K562 (cell line): ENCODE results near the gene ARID4B. TPM values are rescaled to one million over a fixed set of nuclear protein-coding genes. Genes with fewer than 3 reads are reported as not detected.

Experiments used
- ATAC-seq: fragments of 200-7000 bp; cut with Tn5 transposase; 3 replicates; pipeline ENCODE4 v1.9.1; 2020; ENCODE audit warnings: moderate library complexity
- BruUV-seq: library from RNA; stranded (reverse); fragments of 400-500 nt; replicated peaks from 2 replicates; lab custom pipeline; 2021; lab: Mats Ljungman, UMichigan
- CTCF ChIA-PET: fragments of 300-600 bp; formaldehyde crosslinking; extraction: SDS; loops from one replicate; lab custom pipeline; 2021; ENCODE audit warnings: low intra/inter-chr PET ratio; lab: Yijun Ruan, JAX
- POLR2A ChIA-PET: fragments of 300-600, 350-650 bp; sonication (Branson Sonifier 250); formaldehyde crosslinking; extraction: SDS; loops from one replicate; lab custom pipeline; 2021; ENCODE audit warnings: antibody characterized with exemption, inconsistent platforms; lab: Yijun Ruan, JAX
- DNase-seq, 4 experiments: peaks; one replicate each; pipeline versions ENCODE4 v3.0.0 to v3.0.0-alpha.2; 2011 to 2018; ENCODE audit warnings: low spot score in 3 of 4, mixed read lengths in 3 of 4; ENCODE audit errors: extremely low read depth in 1 of 4
- FAIRE-seq: peaks from 2 replicates; lab custom pipeline; 2011; peaks lifted over from hg19 to GRCh38; lab: Jason Lieb, UNC
- H2AFZ ChIP-seq: 2 replicates; pipeline ENCODE4 v1.6.0; 2011; ENCODE audit warnings: low read depth, low read length, control low read depth, inconsistent platforms
- H3K27ac ChIP-seq: fragments of 200-600 bp; 3 replicates; pipeline ENCODE4 v1.8.0; 2011; ENCODE audit warnings: low read depth, mild to moderate bottlenecking, control low read depth, inconsistent platforms, low read length, moderate library complexity, mixed read lengths; ENCODE audit errors: extremely low read depth
- H3K27me3 ChIP-seq, 2 experiments: fragments of 300-600 bp in 1 of 2; 2 replicates in 1 of 2; 3 replicates in 1 of 2; pipeline versions ENCODE4 v1.6.0 to v1.8.0; 2011; ENCODE audit warnings: inconsistent platforms in 2 of 2, low read length in 2 of 2, mild to moderate bottlenecking in 1 of 2, mixed read lengths in 1 of 2, moderate library complexity in 1 of 2; ENCODE audit not compliant: control insufficient read depth in 2 of 2, insufficient read depth in 2 of 2
- H3K36me3 ChIP-seq: fragments of 300-600 bp; 3 replicates; pipeline ENCODE4 v1.8.0; 2011; ENCODE audit warnings: mild to moderate bottlenecking, low read length, inconsistent platforms; ENCODE audit not compliant: control insufficient read depth, insufficient read depth
- H3K4me1 ChIP-seq, 2 experiments: fragments of 200-600 bp in 1 of 2; replicated peaks in 1 of 2; 2 replicates in 1 of 2; 3 replicates in 1 of 2; pipeline versions ENCODE4 v1.5.1 to v1.8.0; 2011; ENCODE audit warnings: inconsistent platforms in 2 of 2, low read length in 2 of 2, mild to moderate bottlenecking in 1 of 2, mixed read lengths in 1 of 2, moderate library complexity in 1 of 2; ENCODE audit not compliant: control insufficient read depth in 2 of 2, insufficient read depth in 2 of 2
- H3K4me2 ChIP-seq: 2 replicates; pipeline ENCODE4 v1.6.1; 2011; ENCODE audit warnings: low read length, control low read depth, inconsistent platforms, mixed read lengths; ENCODE audit not compliant: insufficient read depth
- H3K4me3 ChIP-seq: fragments of 200-600 bp; sonication (generic), shearing (Covaris generic); 2 replicates; pipeline ENCODE4 v1.5.1; 2016; ENCODE audit warnings: control low read depth, inconsistent platforms
- H3K79me2 ChIP-seq: fragments of 200-600 bp; 3 replicates; pipeline ENCODE4 v1.8.0; 2011; ENCODE audit warnings: low read length, inconsistent platforms; ENCODE audit not compliant: control insufficient read depth, insufficient read depth
- H3K9ac ChIP-seq, 2 experiments: 2 replicates each; pipeline versions ENCODE4 v1.6.0 to v1.6.1; 2011; ENCODE audit warnings: low read depth in 2 of 2, low read length in 2 of 2, control low read depth in 1 of 2, inconsistent platforms in 1 of 2, mild to moderate bottlenecking in 1 of 2, mixed read lengths in 1 of 2; ENCODE audit not compliant: insufficient read depth in 1 of 2
- H3K9me1 ChIP-seq: one replicate; pipeline ENCODE4 v1.6.0; 2011; ENCODE audit warnings: inconsistent platforms, mild to moderate bottlenecking, low read length, moderate library complexity; ENCODE audit not compliant: control insufficient read depth, insufficient read depth
- H3K9me3 ChIP-seq: replicated peaks from 2 replicates; pipeline ENCODE4 v1.5.1; 2011; ENCODE audit warnings: low read depth, low read length, inconsistent platforms; ENCODE audit not compliant: control insufficient read depth, insufficient read depth
- H4K20me1 ChIP-seq: replicated peaks from 2 replicates; pipeline ENCODE4 v1.6.1; 2011; ENCODE audit warnings: low read length, inconsistent platforms, mixed read lengths; ENCODE audit not compliant: control insufficient read depth, insufficient read depth
- MAFK ChIP-seq: IDR thresholded peaks from 2 replicates; pipeline ENCODE4 v1.6.1; 2011; ENCODE audit warnings: low read length, improper control_type of control experiment
- POLR2A ChIP-seq: fragments of 450-650 bp; conservative IDR thresholded peaks from 2 replicates; pipeline ENCODE4 v1.6.1; 2016
- POLR3A ChIP-seq: IDR thresholded peaks from 2 replicates; pipeline ENCODE4 v1.6.1; 2011; ENCODE audit warnings: borderline replicate concordance, mild to moderate bottlenecking, moderate library complexity; ENCODE audit not compliant: insufficient read length, insufficient read depth; ENCODE audit errors: extremely low read depth
- PPARD ChIP-seq: fragments of 250-450 bp; sonication (Bioruptor Pico); IDR thresholded peaks from 2 replicates; pipeline ENCODE4 v1.8.0; 2022; ENCODE audit warnings: inconsistent platforms, mild to moderate bottlenecking, moderate library complexity
- RFX1 ChIP-seq: fragments of 450-650 bp; IDR thresholded peaks from 2 replicates; pipeline ENCODE4 v1.6.1; 2016; ENCODE audit warnings: mild to moderate bottlenecking, moderate library complexity
- SPI1 ChIP-seq: IDR thresholded peaks from 2 replicates; pipeline ENCODE4 v1.6.1; 2011; ENCODE audit warnings: low read depth, low read length, control low read depth, borderline replicate concordance
- TEAD2 ChIP-seq: fragments of 450-650 bp; IDR thresholded peaks from 2 replicates; pipeline ENCODE4 v1.6.1; 2016; ENCODE audit warnings: missing genetic modification characterization, control low read depth, missing compliant biosample characterization
- XRCC3 ChIP-seq: fragments of 450-650 bp; IDR thresholded peaks from 2 replicates; pipeline ENCODE4 v1.6.1; 2017; ENCODE audit warnings: mild to moderate bottlenecking, moderate library complexity
- ZNF316 ChIP-seq: fragments of 450-650 bp; IDR thresholded peaks from 2 replicates; pipeline ENCODE4 v1.6.1; 2016
- WGBS: fragments of 100-300 bp; shearing (Covaris generic); methylation state at CpG from one replicate; pipeline ENCODE4 v1.1.6; 2016; ENCODE audit warnings: low coverage, mixed read lengths; ENCODE audit not compliant: insufficient coverage; ENCODE audit errors: missing lambda C conversion rate; 5-methylcytosine and 5-hydroxymethylcytosine counted together
- in situ Hi-C: fragments of 300-500 bp; cut with MboI; formaldehyde crosslinking; loops from 4 replicates; pipeline ENCODE4 v1.15.0; 2018; ENCODE audit warnings: inconsistent platforms, mixed read lengths
- intact Hi-C: fragments of 100-400 bp; cut with micrococcal nuclease; formaldehyde crosslinking; loops from 2 replicates; pipeline ENCODE4 v1.14.2; 2022
- polyA plus RNA-seq, 8 experiments: library from polyadenylated mRNA; depleted of rRNA in 4 of 8; stranded (reverse) in 5 of 8; unstranded in 3 of 8; fragments of >200 nt; fragmentation: Nextera tagmentation in 2 of 8; fragmentation: Illumina TruSeq in 1 of 8; extraction: Ambion mirVana in 2 of 8; extraction: Trizol in 1 of 8; gene quantifications; 2 replicates each; pipeline versions ENCODE4 v1.2.1 to v1.2.3, GENCODE V29; 2011 to 2014; ENCODE audit warnings: inconsistent platforms in 1 of 8, missing spikeins in 1 of 8
- total RNA-seq, 7 experiments: library from RNA; depleted of rRNA in 6 of 7; stranded (reverse); fragments of >200 nt in 6 of 7; fragmentation: Illumina TruSeq in 2 of 7; extraction: Trizol in 2 of 7; gene quantifications; 2 replicates each; pipeline versions ENCODE4 v1.2.1 to v1.2.3, GENCODE V29; 2011 to 2021; ENCODE audit warnings: low replicate concordance in 1 of 7
- TF ChIP-seq, protein P1 (sequence below), 2 experiments: fragments of 450-650 bp; IDR thresholded peaks; 2 replicates each; pipeline ENCODE4 v1.6.1; 2018; ENCODE audit warnings: mild to moderate bottlenecking in 2 of 2, low read depth in 1 of 2; ENCODE audit not compliant: partially characterized antibody in 2 of 2

ARID4B gene
- total and polyA plus RNA-seq, 9 of the 15 experiments (the other 6 are each of a cell fraction or from before 2014, with no cell fraction given) = 8.4 to 38.9 (median 18.5) TPM

DNA sequence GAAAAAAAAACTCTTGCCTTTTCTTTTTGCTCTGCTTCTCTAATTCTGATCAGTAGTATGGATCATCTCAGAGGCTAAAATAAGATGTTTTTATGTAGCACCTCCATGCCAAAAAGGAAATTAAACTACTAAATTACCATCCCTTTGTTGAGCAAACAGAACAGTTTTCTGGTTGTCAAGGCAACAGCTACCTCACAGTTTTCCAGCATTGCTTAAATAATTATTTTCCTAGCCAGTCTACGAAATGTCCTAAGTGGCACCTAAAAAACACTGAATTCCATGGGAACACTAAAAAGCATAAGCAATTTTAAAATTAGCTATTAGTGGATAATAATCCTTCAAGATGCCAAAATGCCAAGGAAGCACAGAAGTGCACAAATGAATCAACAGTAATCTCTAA is 61.7 kb downstream of the ARID4B start:
- Histone ChIP-seq H3K4me2 (no peak overlapping the region), H3K9me3 (no peaks in the 10 kb centered on the region), H3K9me1 (no peaks in the 10 kb centered on the region), H3K4me1 (peaks cover 4 to 5% of the 10 kb centered on the region in 2 experiments; a peak in 3 of 5 replicates), H2AFZ (no peak overlapping the region), H3K9ac (no peak overlapping the region), H3K79me2 (peaks cover 88% of the 10 kb centered on the region), H4K20me1 (no peaks in the 10 kb centered on the region), H3K36me3 (no peaks in the 10 kb centered on the region), H3K4me3 (no peak overlapping the region), H3K27ac (no peak overlapping the region), H3K27me3 (no peaks in the 10 kb centered on the region)
- DNase-seq = no peak
- ChIA-PET CTCF (no interaction called here), POLR2A (interaction anchor here (1.1 kb wide), 1 partner anchor 9 kb away, joined by 4 read pairs; no protein-coding TSS in a partner anchor)
- FAIRE-seq = no peak
- no TSS peak for BruUV-seq
- intact Hi-C loops (no loop called here), in situ Hi-C loops (no loop called here)
- no peak for ATAC-seq
- WGBS = 89% methylated on average over 1 of the region's 1 CpG
- TF ChIP-seq RFX1 (peak; percentile 74), TEAD2 (tag) (no peak)

DNA sequence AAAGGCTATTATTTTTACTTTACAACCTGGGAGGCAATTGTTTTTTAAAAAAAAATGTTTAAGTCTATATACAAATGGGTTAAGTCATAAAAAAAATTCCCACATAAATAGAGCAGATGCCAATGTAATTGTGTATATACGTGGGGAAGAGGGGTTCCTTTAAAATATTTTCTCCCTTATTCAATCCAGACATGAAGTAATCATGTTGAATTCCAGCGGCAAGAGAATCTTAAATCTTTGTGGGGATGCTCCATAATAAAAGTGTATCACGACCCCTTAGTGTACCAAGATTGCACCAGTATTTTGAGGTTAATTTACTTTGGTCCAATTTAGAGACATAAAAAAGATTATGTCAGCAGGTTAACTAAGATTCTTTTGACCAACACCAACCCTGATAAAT is 62.1 kb downstream of the ARID4B start:
- no peak for ATAC-seq
- intact Hi-C loops = no loop called here
- Histone ChIP-seq H3K27me3 (no peaks in the 10 kb centered on the region), H3K9me3 (no peaks in the 10 kb centered on the region), H4K20me1 (no peaks in the 10 kb centered on the region), H3K79me2 (peaks cover 88% of the 10 kb centered on the region), H3K4me2 (no peak overlapping the region), H3K4me3 (no peak overlapping the region), H3K9ac (no peak overlapping the region), H3K27ac (no peak overlapping the region), H3K9me1 (no peaks in the 10 kb centered on the region), H2AFZ (no peak overlapping the region), H3K36me3 (no peaks in the 10 kb centered on the region), H3K4me1 (peaks cover under 1 to 4% of the 10 kb centered on the region in 2 experiments; a peak in 2 of 5 replicates)
- FAIRE-seq = no peak
- CTCF ChIA-PET = no interaction called here
- WGBS = 62% methylated on average over 3 of the region's 3 CpGs
- TF ChIP-seq POLR3A = no peak
- no peak for TF ChIP-seq SPI1
- no peak for TF ChIP-seq PPARD (CRISPR knock-in tag)
- no peak for TF ChIP-seq MAFK
- no peak for TF ChIP-seq POLR2A
- no peak for TF ChIP-seq TEAD2 (tag)
- TF ChIP-seq, protein P1, sequence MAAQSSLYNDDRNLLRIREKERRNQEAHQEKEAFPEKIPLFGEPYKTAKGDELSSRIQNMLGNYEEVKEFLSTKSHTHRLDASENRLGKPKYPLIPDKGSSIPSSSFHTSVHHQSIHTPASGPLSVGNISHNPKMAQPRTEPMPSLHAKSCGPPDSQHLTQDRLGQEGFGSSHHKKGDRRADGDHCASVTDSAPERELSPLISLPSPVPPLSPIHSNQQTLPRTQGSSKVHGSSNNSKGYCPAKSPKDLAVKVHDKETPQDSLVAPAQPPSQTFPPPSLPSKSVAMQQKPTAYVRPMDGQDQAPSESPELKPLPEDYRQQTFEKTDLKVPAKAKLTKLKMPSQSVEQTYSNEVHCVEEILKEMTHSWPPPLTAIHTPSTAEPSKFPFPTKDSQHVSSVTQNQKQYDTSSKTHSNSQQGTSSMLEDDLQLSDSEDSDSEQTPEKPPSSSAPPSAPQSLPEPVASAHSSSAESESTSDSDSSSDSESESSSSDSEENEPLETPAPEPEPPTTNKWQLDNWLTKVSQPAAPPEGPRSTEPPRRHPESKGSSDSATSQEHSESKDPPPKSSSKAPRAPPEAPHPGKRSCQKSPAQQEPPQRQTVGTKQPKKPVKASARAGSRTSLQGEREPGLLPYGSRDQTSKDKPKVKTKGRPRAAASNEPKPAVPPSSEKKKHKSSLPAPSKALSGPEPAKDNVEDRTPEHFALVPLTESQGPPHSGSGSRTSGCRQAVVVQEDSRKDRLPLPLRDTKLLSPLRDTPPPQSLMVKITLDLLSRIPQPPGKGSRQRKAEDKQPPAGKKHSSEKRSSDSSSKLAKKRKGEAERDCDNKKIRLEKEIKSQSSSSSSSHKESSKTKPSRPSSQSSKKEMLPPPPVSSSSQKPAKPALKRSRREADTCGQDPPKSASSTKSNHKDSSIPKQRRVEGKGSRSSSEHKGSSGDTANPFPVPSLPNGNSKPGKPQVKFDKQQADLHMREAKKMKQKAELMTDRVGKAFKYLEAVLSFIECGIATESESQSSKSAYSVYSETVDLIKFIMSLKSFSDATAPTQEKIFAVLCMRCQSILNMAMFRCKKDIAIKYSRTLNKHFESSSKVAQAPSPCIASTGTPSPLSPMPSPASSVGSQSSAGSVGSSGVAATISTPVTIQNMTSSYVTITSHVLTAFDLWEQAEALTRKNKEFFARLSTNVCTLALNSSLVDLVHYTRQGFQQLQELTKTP (IDR thresholded peaks at IDR 0.05; ENCODE audit: low read depth in 1 of 2, partially characterized antibody in 2 of 2) = no peak
- TF ChIP-seq ZNF316 = peak; percentile 34; the same call in 1 of the 2 replicates
- TF ChIP-seq XRCC3 = no peak
- no peak for DNase-seq
- POLR2A ChIA-PET = no interaction called here
- BruUV-seq = no TSS peak
- in situ Hi-C loops = no loop called here
